Endothelial cell of umbilical vein (primary cell): Measurements from ENCODE around the gene KMT2C. TPM values are rescaled to one million over a fixed set of nuclear protein-coding genes. Genes with fewer than 3 reads are reported as not detected.
"Not testable (repeated sequence)": the region's sequence is repeated elsewhere in the genome, so short reads cannot be mapped to it uniquely, and the experiment has no call there.

Source experiments
- BruUV-seq: library from RNA; stranded (reverse); fragments of 400-500 nt; replicated peaks from 2 replicates; lab custom pipeline; 2021; lab: Mats Ljungman, UMichigan
- CTCF ChIA-PET: fragments of 300-600, 350-600 bp; sonication (Branson Sonifier 250); formaldehyde crosslinking; loops from one replicate; lab custom pipeline; 2021; ENCODE audit warnings: antibody characterized with exemption, inconsistent platforms; lab: Charles Lee
- POLR2A ChIA-PET: fragments of 300-600, 350-600 bp; sonication (Branson Sonifier 250); formaldehyde crosslinking; loops from one replicate; lab custom pipeline; 2021; ENCODE audit warnings: antibody characterized with exemption, inconsistent platforms; lab: Charles Lee
- DNase-seq: peaks from one replicate; pipeline ENCODE4 v3.0.0-alpha.2; 2011; ENCODE audit warnings: low read depth, low spot score
- FAIRE-seq: peaks from 2 replicates; lab custom pipeline; 2011; peaks lifted over from hg19 to GRCh38; lab: Jason Lieb, UNC
- H2AFZ ChIP-seq: 2 replicates; pipeline ENCODE4 v1.6.0; 2012; ENCODE audit warnings: low read depth, low read length, control low read depth, inconsistent platforms
- H3K27ac ChIP-seq: 2 replicates; pipeline ENCODE4 v1.5.1; 2011; ENCODE audit warnings: low read depth, mild to moderate bottlenecking, control low read depth, low read length, moderate library complexity; ENCODE audit not compliant: insufficient read depth
- H3K27me3 ChIP-seq, 2 experiments: 2 replicates each; pipeline versions ENCODE4 v1.6.0 to v1.6.1; 2011; ENCODE audit warnings: low read length in 2 of 2, mixed read lengths in 1 of 2; ENCODE audit not compliant: control insufficient read depth in 2 of 2, insufficient read depth in 2 of 2
- H3K36me3 ChIP-seq, 2 experiments: 2 replicates in 1 of 2; 3 replicates in 1 of 2; pipeline ENCODE4 v1.5.1; 2011; ENCODE audit warnings: low read length in 2 of 2, mild to moderate bottlenecking in 1 of 2, moderate library complexity in 1 of 2; ENCODE audit not compliant: control insufficient read depth in 2 of 2, insufficient read depth in 2 of 2; ENCODE audit errors: extremely low read depth in 1 of 2
- H3K4me1 ChIP-seq: 3 replicates; pipeline ENCODE4 v1.5.1; 2011; ENCODE audit warnings: mild to moderate bottlenecking, low read length; ENCODE audit not compliant: control insufficient read depth, insufficient read depth; ENCODE audit errors: extremely low read depth
- H3K4me2 ChIP-seq: 2 replicates; pipeline ENCODE4 v1.6.1; 2011; ENCODE audit warnings: low read length, control low read depth, mixed read lengths; ENCODE audit not compliant: insufficient read depth
- H3K4me3 ChIP-seq, 3 experiments: fragments of 200-600 bp in 1 of 3; sonication (generic), shearing (Covaris generic) in 1 of 3; replicated peaks in 1 of 3; 2 replicates each; pipeline ENCODE4 v1.5.1; 2011 to 2016; ENCODE audit warnings: control low read depth in 3 of 3, low read length in 3 of 3, mild to moderate bottlenecking in 2 of 3, inconsistent platforms in 1 of 3, low read depth in 1 of 3, moderate library complexity in 1 of 3; ENCODE audit not compliant: insufficient read depth in 1 of 3
- H3K79me2 ChIP-seq: 2 replicates; pipeline ENCODE4 v1.6.0; 2012; ENCODE audit warnings: low read length, inconsistent platforms; ENCODE audit not compliant: control insufficient read depth, insufficient read depth
- H3K9ac ChIP-seq: replicated peaks from 2 replicates; pipeline ENCODE3; 2011; ENCODE audit warnings: low read length, control low read depth; ENCODE audit not compliant: insufficient read depth; ENCODE audit errors: extremely low read depth
- H3K9me1 ChIP-seq: replicated peaks from 3 replicates; pipeline ENCODE4 v1.6.0; 2011; ENCODE audit warnings: mild to moderate bottlenecking, low read length; ENCODE audit not compliant: control insufficient read depth, insufficient read depth; ENCODE audit errors: extremely low read depth
- H3K9me3 ChIP-seq: replicated peaks from 2 replicates; pipeline ENCODE4 v1.5.1; 2012; ENCODE audit warnings: low read length, inconsistent platforms; ENCODE audit not compliant: control insufficient read depth, insufficient read depth
- H4K20me1 ChIP-seq: replicated peaks from 2 replicates; pipeline ENCODE3; 2011; ENCODE audit warnings: mild to moderate bottlenecking, low read length; ENCODE audit not compliant: control insufficient read depth, insufficient read depth; ENCODE audit errors: extremely low read depth
- dilution Hi-C: fragments of 300-500 bp; cut with MboI; formaldehyde crosslinking; loops from one replicate; pipeline ENCODE4 v1.15.0; 2019; ENCODE audit warnings: low sequenced_read_pairs; ENCODE audit not compliant: extremely low pct_ligation_motif_present
- intact Hi-C: fragments of 100-400 bp; cut with micrococcal nuclease; formaldehyde crosslinking; loops from one replicate; pipeline ENCODE4 v1.10.0; 2022
- polyA plus RNA-seq, 4 experiments: library from polyadenylated mRNA; depleted of rRNA in 3 of 4; stranded (reverse) in 3 of 4; unstranded in 1 of 4; fragments of >200 nt; gene quantifications; 2 replicates each; pipeline versions ENCODE4 v1.2.1 to v1.2.3, GENCODE V29; 2011 to 2012; ENCODE audit warnings: missing spikeins in 1 of 4
- total RNA-seq: library from RNA; stranded (reverse); gene quantifications from 2 replicates; pipeline ENCODE4 v1.2.3, GENCODE V29; 2021

The KMT2C gene
- total and polyA plus RNA-seq, 2 donors (not counting 3 experiments of a cell fraction or from before 2014, with no cell fraction given): 8.0 to 53.7 TPM

DNA sequence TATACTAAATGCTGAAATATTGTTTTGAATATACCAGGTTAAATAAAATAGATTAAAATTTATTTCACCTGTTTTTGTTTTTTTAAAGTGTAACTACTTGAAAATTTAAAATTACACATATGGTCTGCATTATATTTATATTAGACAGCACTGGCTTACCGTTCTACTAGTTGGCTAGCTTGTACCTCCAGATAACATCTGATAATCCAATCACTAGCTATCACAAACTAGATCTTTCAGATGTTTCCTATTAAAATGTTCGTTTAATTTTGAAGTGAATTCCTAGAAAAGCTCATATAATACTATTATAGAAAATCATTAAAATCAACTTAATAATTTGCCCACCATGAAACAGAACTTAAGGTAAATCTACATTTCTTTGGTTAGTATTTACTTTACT is 190.4 kb downstream of the KMT2C start:
- FAIRE-seq, H3K27me3 ChIP-seq, dilution Hi-C loops, H3K36me3 ChIP-seq, H3K4me3 ChIP-seq, DNase-seq, H3K9ac ChIP-seq, CTCF ChIA-PET, H3K79me2 ChIP-seq, H3K27ac ChIP-seq, intact Hi-C loops, H4K20me1 ChIP-seq, H2AFZ ChIP-seq, H3K4me2 ChIP-seq, POLR2A ChIA-PET, BruUV-seq, H3K9me1 ChIP-seq, H3K4me1 ChIP-seq, H3K9me3 ChIP-seq: not testable (repeated sequence)

DNA sequence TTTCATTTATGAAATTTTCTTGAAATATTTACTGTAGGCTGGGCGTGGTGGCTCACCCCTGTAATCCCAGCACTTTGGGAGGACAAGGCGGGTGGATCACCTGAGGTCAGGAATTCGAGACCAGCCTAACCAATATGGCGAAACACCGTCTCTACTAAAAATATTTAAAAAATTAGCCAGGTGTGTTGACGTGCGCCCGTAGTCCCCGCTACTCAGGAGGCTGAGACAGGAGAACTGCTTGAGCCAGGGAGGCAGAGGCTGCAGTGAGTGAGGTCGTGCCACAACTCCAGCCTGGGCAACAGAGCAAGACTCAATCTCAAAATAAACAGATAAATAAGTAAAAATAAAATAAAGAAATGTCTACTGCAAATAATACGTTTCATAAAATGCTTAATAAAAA is 192.3 kb downstream of the KMT2C start:
- CTCF ChIA-PET, intact Hi-C loops, BruUV-seq, FAIRE-seq, H4K20me1 ChIP-seq, H3K4me1 ChIP-seq, H3K4me2 ChIP-seq, dilution Hi-C loops, H2AFZ ChIP-seq, DNase-seq, H3K27me3 ChIP-seq, H3K27ac ChIP-seq, H3K9ac ChIP-seq, H3K79me2 ChIP-seq, H3K4me3 ChIP-seq, H3K9me1 ChIP-seq, H3K36me3 ChIP-seq, H3K9me3 ChIP-seq, POLR2A ChIA-PET: not testable (repeated sequence)

DNA sequence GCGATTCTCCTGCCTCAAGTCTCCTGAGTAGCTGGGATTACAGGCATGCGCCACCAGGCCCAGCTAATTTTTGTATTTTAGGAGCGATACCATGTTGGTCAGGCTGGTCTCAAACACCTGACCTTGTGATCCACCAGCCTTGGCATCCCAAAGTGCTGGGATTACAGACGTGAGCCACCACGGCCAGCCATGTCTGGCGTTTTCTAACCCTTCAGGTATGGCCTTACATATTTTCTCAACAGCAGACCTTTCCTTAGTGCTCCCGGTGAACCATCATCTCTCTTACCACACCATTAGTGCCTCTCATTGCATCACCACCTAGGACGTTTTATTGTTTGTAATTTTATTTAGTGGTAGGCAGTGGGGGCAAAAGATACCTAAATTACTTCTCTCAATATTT is 194.5 kb downstream of the KMT2C start:
- H3K27ac ChIP-seq, H3K9me1 ChIP-seq, H3K4me1 ChIP-seq, intact Hi-C loops, H3K9ac ChIP-seq, POLR2A ChIA-PET, H3K79me2 ChIP-seq, H3K4me2 ChIP-seq, H3K4me3 ChIP-seq, BruUV-seq, DNase-seq, FAIRE-seq, H3K36me3 ChIP-seq, H4K20me1 ChIP-seq, H2AFZ ChIP-seq, H3K9me3 ChIP-seq, CTCF ChIA-PET, H3K27me3 ChIP-seq, dilution Hi-C loops: not testable (repeated sequence)

DNA sequence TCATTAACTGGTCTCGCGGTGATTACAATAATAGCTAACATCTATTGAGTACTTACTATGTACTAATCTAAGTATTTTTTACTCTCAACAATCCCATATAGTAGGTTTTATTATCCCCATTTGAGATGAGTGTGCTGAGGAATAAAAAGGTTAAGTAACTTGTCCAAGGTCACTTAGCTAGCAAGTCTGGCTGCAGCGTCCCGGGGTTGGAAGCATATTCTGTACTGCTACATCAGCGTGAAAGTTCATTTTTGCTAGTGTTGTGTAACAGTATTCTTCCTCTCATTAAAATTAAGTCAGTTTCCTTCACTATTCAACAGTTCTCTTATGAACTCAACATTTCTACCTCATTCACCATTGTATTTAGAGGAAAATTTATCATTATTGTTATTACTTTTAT is 199.5 kb downstream of the KMT2C start:
- FAIRE-seq, H2AFZ ChIP-seq, H3K4me3 ChIP-seq, H4K20me1 ChIP-seq, H3K79me2 ChIP-seq, H3K9me3 ChIP-seq, BruUV-seq, DNase-seq, dilution Hi-C loops, H3K9me1 ChIP-seq, CTCF ChIA-PET, POLR2A ChIA-PET, H3K27ac ChIP-seq, H3K4me2 ChIP-seq, H3K4me1 ChIP-seq, H3K27me3 ChIP-seq, intact Hi-C loops, H3K36me3 ChIP-seq, H3K9ac ChIP-seq: not testable (repeated sequence)
